Measurements from ENCODE around the gene TREM1.

- no peak for TF ChIP-seq CTCF (IDR thresholded peaks at IDR 0.05)
- no peak for TF ChIP-seq POLR2A (IDR thresholded peaks at IDR 0.05)
Measured at GRCh38 chr6:41294214-41294872, 7.9 kb upstream of the TREM1 start.

Data from esophagus squamous epithelium (tissue), 4 donors.